ENCODE results near the gene NAV1. TPM values are rescaled to one million over a fixed set of nuclear protein-coding genes. Genes with fewer than 3 reads are reported as not detected.
A peak's percentile ranks its signal among the peaks of the same experiment; 100 is the strongest.

The NAV1 gene
- total RNA-seq, 4 donors from 2014 or later, result 22.9 to 49.2 (median 34.2) TPM

GRCh38 chr1:201493757-201494617 is 44.9 kb upstream of the NAV1 start:
- peaks cover 10 to 98% (median 87%) of the 10 kb centered on the region in 4 donors for H3K4me1 ChIP-seq
- no peaks in the 10 kb centered on the region for H3K27me3 ChIP-seq
- peak overlapping the region; percentile 88 to 98 (median 93) for H3K27ac ChIP-seq
- no peak for DNase-seq (ENCODE audit: low spot score in 2 of 2)
- no peaks in the 10 kb centered on the region for H3K9me3 ChIP-seq
- peaks cover 0 to 41% (median 0%) of the 10 kb centered on the region in 3 donors for H3K36me3 ChIP-seq
- 17 to 23% methylated on average over 15 of the region's 15 CpGs for WGBS, 2 donors
- TF ChIP-seq POLR2A (IDR thresholded peaks at IDR 0.05), result no peak
- TF ChIP-seq EP300 (IDR thresholded peaks at IDR 0.05), result peak in 1 of 2 donors; percentile 65
- H3K4me3 ChIP-seq, result no peak overlapping the region

- 24 to 29% methylated on average over 11 of the region's 11 CpGs for WGBS, 2 donors
- Histone ChIP-seq H3K4me1 (peaks cover 7 to 98% (median 86%) of the 10 kb centered on the region in 4 donors), H3K27me3 (no peaks in the 10 kb centered on the region), H3K27ac (peak overlapping the region; percentile 88 to 98 (median 93)), H3K9me3 (no peaks in the 10 kb centered on the region), H3K4me3 (peak overlapping the region in 3 of 4 donors; percentile 5 to 13 (median 5)), H3K36me3 (peaks cover 0 to 32% (median 0%) of the 10 kb centered on the region in 3 donors)
- peak; percentile 89 to 98 for TF ChIP-seq EP300 (IDR thresholded peaks at IDR 0.05)
- TF ChIP-seq CTCF (IDR thresholded peaks at IDR 0.05), result peak in 1 of 5 experiments; percentile 6
- peak in 1 of 2 donors; percentile 54 for TF ChIP-seq POLR2A (IDR thresholded peaks at IDR 0.05)
- peak; percentile 65 to 72 for DNase-seq (ENCODE audit: low spot score in 2 of 2)
Measured at GRCh38 chr1:201495551-201496295, 43.2 kb upstream of the NAV1 start.

GRCh38 chr1:201496296-201496690 is 42.6 kb upstream of the NAV1 start:
- Histone ChIP-seq H3K36me3 (peaks cover 0 to 32% (median 0%) of the 10 kb centered on the region in 3 donors), H3K27me3 (no peaks in the 10 kb centered on the region), H3K4me1 (peaks cover 8 to 98% (median 86%) of the 10 kb centered on the region in 4 donors), H3K4me3 (peak overlapping the region in 3 of 4 donors; percentile 5 to 13 (median 5)), H3K27ac (peak overlapping the region; percentile 88 to 98 (median 93)), H3K9me3 (no peaks in the 10 kb centered on the region)
- TF ChIP-seq POLR2A (IDR thresholded peaks at IDR 0.05), result peak in 1 of 2 donors; percentile 4
- no peak for TF ChIP-seq CTCF (IDR thresholded peaks at IDR 0.05)
- WGBS, 2 donors, result 20% methylated on average over 8 of the region's 8 CpGs
- no peak for DNase-seq (ENCODE audit: low spot score in 2 of 2)

- Histone ChIP-seq H3K4me1 (peaks cover 8 to 98% (median 85%) of the 10 kb centered on the region in 4 donors), H3K27ac (peak overlapping the region; percentile 88 to 98 (median 93)), H3K9me3 (no peaks in the 10 kb centered on the region), H3K36me3 (peaks cover 0 to 25% (median 0%) of the 10 kb centered on the region in 3 donors), H3K27me3 (no peaks in the 10 kb centered on the region), H3K4me3 (no peak overlapping the region)
- WGBS, 2 donors, result 65 to 69% methylated on average over 16 of the region's 16 CpGs
- no peak for DNase-seq (ENCODE audit: low spot score in 2 of 2)
- TF ChIP-seq CTCF (IDR thresholded peaks at IDR 0.05) (no peak), EP300 (IDR thresholded peaks at IDR 0.05) (no peak), POLR2A (IDR thresholded peaks at IDR 0.05) (no peak)
Measured at GRCh38 chr1:201497935-201498509, 40.9 kb upstream of the NAV1 start.

GRCh38 chr1:201498621-201499020 is 40.3 kb upstream of the NAV1 start:
- peak overlapping the region; percentile 88 to 98 (median 93) for H3K27ac ChIP-seq
- DNase-seq (ENCODE audit: low spot score in 2 of 2), result no peak
- no peaks in the 10 kb centered on the region for H3K27me3 ChIP-seq
- peaks cover 8 to 98% (median 82%) of the 10 kb centered on the region in 4 donors for H3K4me1 ChIP-seq
- peaks cover 0 to 19% (median 0%) of the 10 kb centered on the region in 3 donors for H3K36me3 ChIP-seq
- peak overlapping the region in 1 of 4 donors; percentile 3 for H3K4me3 ChIP-seq
- no peaks in the 10 kb centered on the region for H3K9me3 ChIP-seq
- 51 to 69% methylated on average over 8 of the region's 8 CpGs for WGBS, 2 donors
- no peak for TF ChIP-seq EP300 (IDR thresholded peaks at IDR 0.05)
- no peak for TF ChIP-seq POLR2A (IDR thresholded peaks at IDR 0.05)
- no peak for TF ChIP-seq CTCF (IDR thresholded peaks at IDR 0.05)
